Neuronal stem cell (in vitro differentiated cells): ENCODE measurements around the gene CAPN11.
A peak's percentile ranks its signal among the peaks of the same experiment; 100 is the strongest.

Experiments
- DNase-seq: peaks from one replicate; pipeline ENCODE4 v3.0.0-alpha.2; 2013; ENCODE audit warnings: low spot score
- H2AFZ ChIP-seq: one replicate; pipeline ENCODE4 v1.6.1; 2013; ENCODE audit warnings: mild to moderate bottlenecking, low read length, inconsistent platforms
- H2AK5ac ChIP-seq: 2 replicates; pipeline ENCODE4 v1.6.1; 2013; ENCODE audit warnings: low read depth, mild to moderate bottlenecking, inconsistent platforms, low read length, moderate library complexity, mixed read lengths
- H2BK120ac ChIP-seq: 2 replicates; pipeline ENCODE4 v1.6.1; 2013; ENCODE audit warnings: low read depth, mild to moderate bottlenecking, inconsistent platforms, low read length, moderate library complexity, mixed read lengths
- H2BK12ac ChIP-seq: one replicate; pipeline ENCODE4 v1.6.1; 2013; ENCODE audit warnings: low read length, inconsistent platforms
- H2BK15ac ChIP-seq: 2 replicates; pipeline ENCODE4 v1.6.1; 2013; ENCODE audit warnings: mild to moderate bottlenecking, low read length, inconsistent platforms, mixed read lengths
- H2BK5ac ChIP-seq: one replicate; pipeline ENCODE4 v1.6.1; 2013; ENCODE audit warnings: inconsistent platforms, mild to moderate bottlenecking, low read length, moderate library complexity
- H3K14ac ChIP-seq: one replicate; pipeline ENCODE4 v1.6.1; 2013; ENCODE audit warnings: low read length, inconsistent platforms
- H3K18ac ChIP-seq: 2 replicates; pipeline ENCODE4 v1.6.1; 2013; ENCODE audit warnings: low read length, inconsistent platforms
- H3K23ac ChIP-seq: 2 replicates; pipeline ENCODE4 v1.6.1; 2013; ENCODE audit warnings: low read depth, mild to moderate bottlenecking, mixed read lengths, low read length, inconsistent platforms; ENCODE audit not compliant: poor library complexity
- H3K27ac ChIP-seq: replicated peaks from 3 replicates; pipeline ENCODE4 v1.5.1; 2013; ENCODE audit warnings: low read length, inconsistent platforms
- H3K27me3 ChIP-seq, 3 experiments: 2 replicates each; pipeline ENCODE4 v1.6.1; 2013; ENCODE audit warnings: low read length in 3 of 3, mild to moderate bottlenecking in 2 of 3, inconsistent platforms in 1 of 3, low read depth in 1 of 3, mixed read lengths in 1 of 3, moderate library complexity in 1 of 3; ENCODE audit not compliant: control insufficient read depth in 3 of 3, insufficient read depth in 3 of 3
- H3K36me3 ChIP-seq, 2 donors: replicated peaks in 1 of 2; 2 replicates each; pipeline ENCODE4 v1.6.1; 2013; ENCODE audit warnings: low read length in 2 of 2; ENCODE audit not compliant: control insufficient read depth in 2 of 2, insufficient read depth in 2 of 2
- H3K4ac ChIP-seq: 2 replicates; pipeline ENCODE4 v1.6.1; 2013; ENCODE audit warnings: inconsistent platforms, mild to moderate bottlenecking, low read length, moderate library complexity
- H3K4me1 ChIP-seq, 2 donors: 1 replicate in 1 of 2; 2 replicates in 1 of 2; pipeline ENCODE4 v1.6.1; 2013; ENCODE audit warnings: low read length in 2 of 2, low read depth in 1 of 2; ENCODE audit not compliant: control insufficient read depth in 2 of 2, insufficient read depth in 1 of 2
- H3K4me2 ChIP-seq: one replicate; pipeline ENCODE4 v1.6.1; 2013; ENCODE audit warnings: mild to moderate bottlenecking, low read length, inconsistent platforms; ENCODE audit not compliant: insufficient read depth, poor library complexity, severe bottlenecking
- H3K4me3 ChIP-seq, 2 donors: 2 replicates each; pipeline ENCODE4 v1.5.1; 2013; ENCODE audit warnings: low read length in 2 of 2, mild to moderate bottlenecking in 2 of 2, inconsistent platforms in 1 of 2, moderate library complexity in 1 of 2
- H3K79me1 ChIP-seq: one replicate; pipeline ENCODE4 v1.6.1; 2013; ENCODE audit warnings: low read depth, mild to moderate bottlenecking, inconsistent platforms, low read length, moderate library complexity
- H3K9ac ChIP-seq: one replicate; pipeline ENCODE4 v1.6.1; 2013; ENCODE audit warnings: mild to moderate bottlenecking, low read depth, low read length, inconsistent platforms; ENCODE audit not compliant: poor library complexity
- H3K9me3 ChIP-seq, 2 donors: replicated peaks in 1 of 2; 2 replicates each; pipeline versions ENCODE3 to v1.6.1; 2013; ENCODE audit warnings: low read length in 2 of 2, mild to moderate bottlenecking in 2 of 2, inconsistent platforms in 1 of 2, low read depth in 1 of 2, mixed read lengths in 1 of 2, moderate library complexity in 1 of 2; ENCODE audit not compliant: control insufficient read depth in 2 of 2, insufficient read depth in 1 of 2
- H4K8ac ChIP-seq: one replicate; pipeline ENCODE4 v1.6.1; 2013; ENCODE audit warnings: low read depth, mild to moderate bottlenecking, inconsistent platforms, low read length, moderate library complexity
- H4K91ac ChIP-seq: one replicate; pipeline ENCODE4 v1.6.1; 2013; ENCODE audit warnings: low read length, low read depth, mild to moderate bottlenecking, inconsistent platforms; ENCODE audit not compliant: poor library complexity
- WGBS, 2 donors: extraction: QIAGEN DNeasy Blood & Tissue Kit; methylation state at CpG; one replicate each; pipeline ENCODE4 v1.1.7; 2013; ENCODE audit warnings: missing lambda C conversion rate in 2 of 2, mixed read lengths in 1 of 2; ENCODE audit not compliant: insufficient read length in 2 of 2, insufficient replicate concordance in 1 of 2; ENCODE audit errors: extremely low coverage in 2 of 2; 5-methylcytosine and 5-hydroxymethylcytosine counted together

Gene CAPN11

DNA sequence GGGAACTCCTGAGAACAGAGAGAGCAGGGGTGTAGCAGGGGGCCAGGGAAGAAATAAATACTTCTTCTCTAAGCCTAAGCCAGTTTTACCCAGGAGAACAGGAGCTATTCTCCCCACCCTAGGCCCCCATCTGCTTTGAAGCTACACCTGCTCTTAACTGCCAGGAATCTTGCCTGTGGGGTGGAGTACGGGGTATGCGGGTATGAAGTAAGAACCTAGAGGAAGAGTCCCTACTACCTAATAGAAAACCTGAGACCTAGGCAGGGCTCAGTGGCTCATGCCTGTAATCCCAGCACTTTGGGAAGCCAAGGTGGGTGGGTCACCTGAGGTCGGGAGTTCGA is 66.3 kb downstream of the CAPN11 start:
- Histone ChIP-seq H3K14ac (no peak overlapping the region), H3K9me3 (no peaks in the 10 kb centered on the region), H2AK5ac (no peak overlapping the region), H3K23ac (no peak overlapping the region), H3K4ac (no peak overlapping the region), H2AFZ (no peak overlapping the region), H2BK5ac (no peak overlapping the region), H3K4me2 (no peak overlapping the region), H3K4me3 (peak overlapping the region; percentile 20 to 56), H4K8ac (no peak overlapping the region), H3K18ac (no peak overlapping the region), H3K79me1 (peaks cover 13% of the 10 kb centered on the region), H3K27me3 (peaks cover 0 to 2% (median 0%) of the 10 kb centered on the region in 3 experiments), H2BK120ac (no peak overlapping the region), H3K4me1 (peaks cover 43 to 47% of the 10 kb centered on the region in 2 donors), H2BK12ac (no peak overlapping the region), H3K36me3 (peaks cover 0 to 20% of the 10 kb centered on the region in 2 donors), H4K91ac (no peak overlapping the region), H3K9ac (no peak overlapping the region), H3K27ac (no peak overlapping the region), H2BK15ac (no peak overlapping the region)
- no peak for DNase-seq
- no CpG with 5 or more reads among the region's 4 CpGs for WGBS, 2 donors

DNA sequence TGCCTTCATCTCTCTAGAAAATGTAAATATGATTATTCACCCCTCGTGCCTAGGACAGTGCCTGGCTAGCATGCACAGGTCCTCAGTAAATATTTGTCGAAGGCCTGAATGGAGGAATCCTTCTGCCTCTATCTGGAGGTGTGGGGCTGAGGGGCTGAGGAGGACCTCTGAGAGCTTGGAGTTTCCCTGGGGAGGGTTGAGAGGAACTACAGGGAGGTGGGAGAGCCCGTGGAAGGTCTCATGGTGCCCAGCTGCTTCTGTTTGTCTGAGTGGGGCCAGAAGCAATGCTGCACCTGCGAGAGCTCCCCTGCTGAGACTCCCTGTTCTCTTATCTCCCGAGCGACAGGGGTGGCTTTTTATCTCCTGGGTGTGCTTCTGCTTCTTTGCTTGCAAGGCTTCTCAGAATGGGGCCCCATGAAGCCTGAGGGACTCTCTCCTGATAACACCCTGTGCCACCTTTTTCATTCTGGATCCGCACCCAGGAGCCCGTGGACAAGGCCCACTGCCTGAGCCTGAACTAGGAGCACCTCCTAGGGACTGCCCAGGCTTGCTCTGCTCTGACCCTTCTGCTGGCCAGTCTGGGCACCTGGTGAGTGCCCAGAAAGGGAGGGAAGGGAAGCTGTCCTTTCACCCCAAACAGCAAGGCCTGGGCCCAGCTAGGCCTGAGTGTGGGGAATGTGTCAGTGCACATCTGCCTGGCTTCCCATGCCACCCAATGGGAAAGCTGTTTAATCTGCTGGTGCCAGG is 67.1 kb downstream of the CAPN11 start:
- Histone ChIP-seq H4K8ac (no peak overlapping the region), H3K27me3 (peaks cover 0 to 2% (median 0%) of the 10 kb centered on the region in 3 experiments), H2BK120ac (no peak overlapping the region), H3K4ac (no peak overlapping the region), H3K9me3 (no peaks in the 10 kb centered on the region), H2BK12ac (no peak overlapping the region), H3K14ac (no peak overlapping the region), H2AK5ac (peak overlapping the region; percentile 20), H3K18ac (peak overlapping the region; percentile 58), H3K36me3 (peaks cover 1 to 28% of the 10 kb centered on the region in 2 donors), H4K91ac (no peak overlapping the region), H3K23ac (no peak overlapping the region), H3K4me3 (no peak overlapping the region), H2BK5ac (peak overlapping the region; percentile 43), H3K79me1 (peaks cover 13% of the 10 kb centered on the region), H3K4me1 (peaks cover 43 to 47% of the 10 kb centered on the region in 2 donors), H3K27ac (no peak overlapping the region), H2AFZ (no peak overlapping the region), H3K9ac (peak overlapping the region; percentile 46), H3K4me2 (no peak overlapping the region), H2BK15ac (no peak overlapping the region)
- WGBS, 2 donors, result no CpG with 5 or more reads among the region's 8 CpGs
- DNase-seq, result no peak

DNA sequence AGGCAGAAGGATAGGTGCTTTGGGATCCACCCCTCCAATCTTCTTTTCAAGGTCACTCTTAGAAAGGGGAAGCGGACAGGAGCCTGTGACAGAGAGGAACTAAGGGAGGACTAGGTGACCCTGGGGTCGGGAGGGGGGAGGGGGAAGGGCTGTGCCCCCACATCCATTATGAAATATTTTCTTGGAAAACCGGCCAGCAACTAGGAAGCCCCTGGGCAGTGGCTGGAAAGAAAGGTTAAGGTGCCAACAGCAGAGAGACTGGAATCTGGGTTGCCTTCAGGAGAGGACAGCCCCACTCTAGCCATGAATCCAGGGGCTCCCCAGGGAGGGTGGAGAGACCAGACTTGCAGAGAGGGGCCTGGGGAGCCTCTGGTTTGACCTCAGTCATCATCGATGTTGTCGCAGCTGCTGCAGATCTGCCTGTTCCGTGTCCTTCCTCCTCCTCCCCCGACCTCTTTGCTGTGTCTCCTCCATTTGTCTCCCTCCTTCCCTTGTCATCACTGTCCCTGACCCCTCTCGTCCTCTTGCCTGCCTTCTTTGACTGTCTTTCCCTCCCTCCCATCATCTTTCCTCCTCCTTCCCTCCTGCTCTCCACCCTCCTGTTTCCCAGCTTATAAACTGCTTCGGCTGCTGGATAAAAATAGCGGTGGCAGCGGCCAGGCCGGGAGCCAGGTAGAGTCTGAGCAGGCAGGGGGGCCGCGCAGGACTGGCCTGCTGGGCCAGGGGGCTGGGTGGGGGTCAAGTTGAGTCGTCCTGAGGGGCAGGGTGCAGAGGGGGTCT is 67.9 kb downstream of the CAPN11 start:
- peaks cover 40 to 43% of the 10 kb centered on the region in 2 donors for H3K4me1 ChIP-seq
- H2BK12ac ChIP-seq, result no peak overlapping the region
- no peak for DNase-seq
- peak overlapping the region; percentile 43 for H2BK5ac ChIP-seq
- H3K9ac ChIP-seq, result peak overlapping the region; percentile 46
- H3K23ac ChIP-seq, result no peak overlapping the region
- H3K27me3 ChIP-seq, result peaks cover 0 to 2% (median 0%) of the 10 kb centered on the region in 3 experiments
- H2BK15ac ChIP-seq, result no peak overlapping the region
- H4K8ac ChIP-seq, result no peak overlapping the region
- H3K79me1 ChIP-seq, result peaks cover 9% of the 10 kb centered on the region
- H2BK120ac ChIP-seq, result no peak overlapping the region
- H2AK5ac ChIP-seq, result peak overlapping the region; percentile 50
- peak overlapping the region; percentile 36 for H3K27ac ChIP-seq
- no peak overlapping the region for H3K14ac ChIP-seq
- no peaks in the 10 kb centered on the region for H3K9me3 ChIP-seq
- H3K18ac ChIP-seq, result peak overlapping the region; percentile 55
- H3K4me3 ChIP-seq, result no peak overlapping the region
- no peak overlapping the region for H3K4ac ChIP-seq
- no peak overlapping the region for H4K91ac ChIP-seq
- WGBS, 2 donors, result no CpG with 5 or more reads among the region's 15 CpGs
- H3K4me2 ChIP-seq, result peak overlapping the region; percentile 12
- peaks cover 4 to 36% of the 10 kb centered on the region in 2 donors for H3K36me3 ChIP-seq
- no peak overlapping the region for H2AFZ ChIP-seq
